Stimulated activated CD4-positive, alpha-beta T cell treated with anti-CD3 and anti-CD28 coated beads, Interleukin-4, amount 100 ng/mL, for 1 hour (primary cell): ENCODE measurements around the gene SCUBE3.

ENCODE experiments used
- DNase-seq: peaks from one replicate; pipeline ENCODE4 v3.0.0-alpha.2; 2020

The SCUBE3 gene

GRCh38 chr6:35242486-35242885, 28.7 kb downstream of the SCUBE3 start:
- no peak for DNase-seq

GRCh38 chr6:35242906-35243305, 29.1 kb downstream of the SCUBE3 start:
- DNase-seq, result no peak

- DNase-seq, result no peak
Measured at GRCh38 chr6:35243386-35243958, 29.7 kb downstream of the SCUBE3 start.

- DNase-seq, result no peak
Measured at GRCh38 chr6:35244551-35244950, 30.8 kb downstream of the SCUBE3 start.

GRCh38 chr6:35247642-35248231, 34.0 kb downstream of the SCUBE3 start:
- no peak for DNase-seq

GRCh38 chr6:35248300-35248699, 34.5 kb downstream of the SCUBE3 start:
- DNase-seq, result no peak

GRCh38 chr6:35248965-35249364, 35.2 kb downstream of the SCUBE3 start:
- DNase-seq, result no peak

- DNase-seq, result no peak
Measured at GRCh38 chr6:35251949-35252348, 38.2 kb downstream of the SCUBE3 start.

GRCh38 chr6:35253249-35253648, 39.5 kb downstream of the SCUBE3 start:
- DNase-seq, result no peak

GRCh38 chr6:35258336-35258735, 44.6 kb downstream of the SCUBE3 start:
- no peak for DNase-seq

GRCh38 chr6:35258858-35259193, 45.1 kb downstream of the SCUBE3 start:
- peak; percentile 41 for DNase-seq

- DNase-seq, result peak; percentile 92
Measured at GRCh38 chr6:35259194-35259947, 45.6 kb downstream of the SCUBE3 start, which contains the start of gene ZNF76. TSS of gene ZNF76 (plus strand) at chr6:35259735. CDS start at chr6:35281152, 21,417 bp downstream.

- DNase-seq, result peak; percentile 71
Measured at GRCh38 chr6:35259948-35260590, 46.3 kb downstream of the SCUBE3 start.

- no peak for DNase-seq
Measured at GRCh38 chr6:35260591-35261570, 47.1 kb downstream of the SCUBE3 start.

- no peak for DNase-seq
Measured at GRCh38 chr6:35262596-35262995, 48.8 kb downstream of the SCUBE3 start.

- no peak for DNase-seq
Measured at GRCh38 chr6:35264550-35265274, 51.0 kb downstream of the SCUBE3 start.

- DNase-seq, result no peak
Measured at GRCh38 chr6:35265523-35265922, 51.8 kb downstream of the SCUBE3 start.

- DNase-seq, result no peak
Measured at GRCh38 chr6:35267446-35267845, 53.7 kb downstream of the SCUBE3 start.

- no peak for DNase-seq
Measured at GRCh38 chr6:35267897-35268296, 54.1 kb downstream of the SCUBE3 start.

GRCh38 chr6:35272005-35272404, 58.2 kb downstream of the SCUBE3 start:
- no peak for DNase-seq

- DNase-seq, result no peak
Measured at GRCh38 chr6:35273822-35274559, 60.2 kb downstream of the SCUBE3 start.
